Fibroblast of skin of abdomen (primary cell): ENCODE measurements around the gene RPS4Y1. TPM values are rescaled to one million over a fixed set of nuclear protein-coding genes. Genes with fewer than 3 reads are reported as not detected.
A peak's percentile ranks its signal among the peaks of the same experiment; 100 is the strongest.
"Not testable (repeated sequence)": the region's sequence is repeated elsewhere in the genome, so short reads cannot be mapped to it uniquely, and the experiment has no call there.

Source experiments
- DNase-seq: peaks from one replicate; pipeline ENCODE4 v3.0.0-alpha.2; 2013
- polyA plus RNA-seq, 2 experiments: library from polyadenylated mRNA; unstranded; fragments of 120-200 nt; gene quantifications; one replicate each; pipeline ENCODE4 v1.2.1, GENCODE V29; 2013; ENCODE audit not compliant: insufficient read length in 2 of 2

The RPS4Y1 gene
- polyA plus RNA-seq (2013, experiment 1 of 2; ENCODE audit: insufficient read length) = 543 TPM
- polyA plus RNA-seq (2013, experiment 2 of 2; ENCODE audit: insufficient read length) = 563 TPM

GRCh38 chrY:2841471-2841893, at the start of gene RPS4Y1:
RPS4Y1 (plus strand) TSS chrY:2841602; CDS start chrY:2841625, 23 bp downstream.
- peak; percentile 77 for DNase-seq

DNA sequence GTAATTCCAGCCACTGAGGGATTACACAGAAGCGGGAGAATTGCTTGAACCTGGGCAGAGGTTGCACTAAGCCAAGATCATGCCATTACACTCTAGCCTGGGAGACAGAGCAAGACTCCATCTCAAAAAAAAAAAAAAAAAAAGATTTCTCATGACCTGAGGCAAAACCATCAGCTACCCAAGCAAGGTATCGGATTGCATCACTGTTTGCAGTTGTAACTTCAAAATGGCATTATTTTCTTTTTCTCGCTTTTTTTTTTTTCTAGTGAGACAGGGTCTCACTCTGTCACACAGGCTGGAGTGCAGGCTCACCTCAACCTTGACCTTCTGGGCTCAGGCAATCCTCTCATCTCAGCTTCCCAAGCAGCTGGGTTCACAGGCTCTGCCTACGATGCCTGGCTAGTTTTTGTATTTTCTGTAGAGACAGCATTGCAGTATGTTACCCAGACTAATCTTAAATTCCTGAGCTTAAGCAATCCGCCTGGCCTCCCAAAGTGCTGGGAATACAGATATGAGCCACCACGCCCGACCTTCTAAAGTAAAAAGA, 44.4 kb upstream of the RPS4Y1 start:
- no peak for DNase-seq

DNA sequence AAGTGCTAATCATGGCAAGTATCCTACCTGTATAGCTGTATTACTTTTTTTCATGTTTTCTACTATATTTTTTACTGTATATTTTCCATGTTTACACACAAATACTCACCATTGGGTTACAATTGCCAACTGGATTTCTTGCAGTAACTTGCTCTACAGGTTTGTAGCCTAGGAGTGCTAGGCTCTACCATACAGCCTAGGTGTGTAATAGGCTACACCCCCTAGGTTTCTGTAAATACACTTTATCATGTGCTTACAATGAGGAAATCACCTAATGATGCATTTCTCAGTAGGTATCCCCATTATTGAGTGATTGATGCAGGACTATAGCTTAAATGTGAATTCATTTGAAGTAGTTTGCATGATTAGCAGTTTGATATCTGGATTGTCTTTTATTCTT, 43.4 kb upstream of the RPS4Y1 start:
- DNase-seq = no peak

GRCh38 chrY:2800246-2800645, 41.2 kb upstream of the RPS4Y1 start:
- peak; percentile 9 for DNase-seq

- DNase-seq = not testable (repeated sequence)
Measured at GRCh38 chrY:2817146-2817896, 24.1 kb upstream of the RPS4Y1 start.

GRCh38 chrY:2824471-2824870, 16.9 kb upstream of the RPS4Y1 start:
- DNase-seq = no peak

GRCh38 chrY:2828497-2828896, 12.9 kb upstream of the RPS4Y1 start:
- no peak for DNase-seq

- no peak for DNase-seq
Measured at GRCh38 chrY:2835230-2835629, 6.2 kb upstream of the RPS4Y1 start.

DNA sequence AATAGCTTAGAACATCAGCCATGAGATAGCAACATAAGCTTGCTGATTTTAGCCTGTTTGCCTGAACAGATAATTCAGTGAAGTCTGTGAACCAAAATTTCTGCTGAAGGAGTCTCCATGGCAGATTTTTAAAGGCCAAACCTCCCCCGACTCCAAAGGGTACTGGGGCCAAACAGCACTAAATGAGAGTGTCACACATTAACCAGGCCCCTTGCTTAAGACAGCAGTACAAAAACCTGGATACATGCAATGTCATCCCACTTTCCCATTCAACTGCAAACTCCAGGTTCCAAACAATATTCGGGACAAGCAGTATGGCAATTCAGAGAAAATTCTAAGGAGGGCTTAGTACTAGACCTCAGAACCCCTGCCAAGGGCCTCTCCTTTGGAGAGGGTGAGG, 4.3 kb upstream of the RPS4Y1 start:
- DNase-seq = no peak

- DNase-seq = no peak
Measured at GRCh38 chrY:2837932-2838331, 3.5 kb upstream of the RPS4Y1 start.

GRCh38 chrY:2846791-2847190, 5.4 kb downstream of the RPS4Y1 start:
- DNase-seq = no peak

GRCh38 chrY:2848384-2848783, 7.0 kb downstream of the RPS4Y1 start:
- no peak for DNase-seq

DNA sequence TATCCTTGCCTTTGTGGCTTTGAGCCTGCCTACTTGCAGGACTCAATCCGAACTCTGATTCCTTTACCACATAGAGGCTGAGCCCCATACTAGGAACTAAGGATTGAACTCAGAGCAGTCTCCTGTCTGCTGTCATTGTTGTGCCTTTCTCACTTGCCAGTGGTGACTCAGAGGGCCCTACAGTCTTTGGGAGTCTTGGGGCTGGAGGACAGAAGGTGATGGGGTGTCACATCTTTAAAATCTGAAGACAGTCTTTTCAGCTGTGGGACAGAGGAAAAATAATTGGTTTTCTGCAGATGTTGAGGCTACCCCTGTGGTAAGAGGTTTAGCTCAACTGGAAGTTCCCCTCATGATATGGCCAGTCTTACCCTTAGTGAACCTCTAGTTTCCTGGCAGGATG, 8.0 kb downstream of the RPS4Y1 start:
- no peak for DNase-seq

DNA sequence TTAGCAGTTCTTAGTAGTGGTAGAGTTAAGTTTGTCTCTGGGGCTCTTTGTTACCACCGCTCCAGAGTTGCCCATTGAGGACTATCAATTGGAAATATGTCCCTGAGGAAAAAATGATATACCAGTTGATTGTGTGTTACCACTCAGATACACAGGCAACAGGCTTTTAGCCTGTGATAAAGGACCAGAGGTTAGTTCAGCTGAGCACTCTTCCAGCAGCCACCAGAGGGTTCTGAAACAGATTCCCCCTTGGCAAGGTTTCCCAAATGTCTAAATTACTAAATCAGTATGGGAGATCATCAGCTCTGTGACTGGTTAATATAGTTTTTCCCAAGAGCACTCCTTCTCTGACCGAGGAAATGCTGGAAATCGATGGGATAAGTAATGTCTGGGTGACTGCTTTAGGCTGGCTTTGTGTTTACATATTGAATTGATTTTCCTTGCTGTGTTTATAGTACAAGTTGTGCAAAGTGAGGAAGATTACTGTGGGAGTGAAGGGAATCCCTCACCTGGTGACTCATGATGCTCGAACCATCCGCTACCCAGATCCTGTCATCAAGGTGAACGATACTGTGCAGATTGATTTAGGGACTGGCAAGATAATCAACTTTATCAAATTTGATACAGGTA, 12.9 kb downstream of the RPS4Y1 start:
- no peak for DNase-seq

DNA sequence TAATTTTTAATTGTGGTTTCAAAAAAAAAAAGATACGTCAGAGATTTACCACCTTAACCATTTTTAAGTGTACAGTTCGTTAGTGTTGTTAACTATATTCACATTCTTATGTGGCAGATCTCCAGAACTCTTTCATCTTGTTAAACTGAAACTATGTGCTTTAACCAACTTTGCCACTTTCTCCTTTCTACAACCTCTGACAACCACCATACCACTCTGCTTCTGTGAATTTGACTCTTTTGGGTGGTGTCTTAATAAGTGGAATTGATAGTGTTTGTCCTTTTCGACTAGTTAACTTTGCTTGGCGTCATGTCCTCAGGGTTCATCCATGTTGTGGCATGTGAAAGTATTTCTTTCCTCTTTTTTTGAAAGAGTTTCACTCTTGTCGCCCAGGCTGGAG, 15.7 kb downstream of the RPS4Y1 start:
- no peak for DNase-seq

DNA sequence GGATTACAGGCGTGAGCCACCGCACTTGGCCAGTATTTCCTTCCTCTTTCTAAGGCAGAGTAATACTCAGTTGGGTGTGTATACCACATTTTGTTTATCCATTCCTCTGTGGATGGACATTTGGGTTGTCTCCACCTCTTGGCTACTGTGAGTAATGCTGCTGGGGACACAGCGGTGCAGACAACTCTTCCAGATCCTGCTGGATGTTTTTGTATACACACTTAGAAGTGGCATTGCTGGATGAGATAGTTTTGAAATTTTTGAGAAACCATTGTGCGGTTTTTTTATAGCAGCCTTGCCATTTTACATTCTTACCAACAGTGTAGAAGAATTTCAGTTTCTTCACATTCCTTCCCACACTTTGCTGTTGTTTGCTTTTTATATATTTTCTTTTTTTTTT, 16.3 kb downstream of the RPS4Y1 start:
- peak; percentile 5 for DNase-seq

DNA sequence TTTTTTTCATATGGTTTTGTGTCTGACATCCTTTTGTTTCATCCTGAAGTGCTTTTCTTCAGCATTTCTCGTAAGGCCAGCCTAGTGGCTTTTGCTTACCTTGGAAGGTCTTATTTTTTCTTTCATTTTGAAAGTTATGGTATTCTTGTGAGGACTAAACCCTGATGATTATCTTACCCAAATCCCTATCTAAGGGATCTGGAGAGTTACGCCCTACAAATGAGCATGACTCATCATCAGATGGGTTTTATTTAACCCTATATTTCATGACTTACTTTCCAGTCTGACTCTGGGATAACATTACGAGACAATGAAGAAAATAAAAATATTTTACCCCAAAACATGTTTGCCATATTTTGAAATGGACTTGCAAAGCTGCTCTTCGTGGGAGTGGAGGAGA, 18.4 kb downstream of the RPS4Y1 start:
- peak; percentile 13 for DNase-seq

DNA sequence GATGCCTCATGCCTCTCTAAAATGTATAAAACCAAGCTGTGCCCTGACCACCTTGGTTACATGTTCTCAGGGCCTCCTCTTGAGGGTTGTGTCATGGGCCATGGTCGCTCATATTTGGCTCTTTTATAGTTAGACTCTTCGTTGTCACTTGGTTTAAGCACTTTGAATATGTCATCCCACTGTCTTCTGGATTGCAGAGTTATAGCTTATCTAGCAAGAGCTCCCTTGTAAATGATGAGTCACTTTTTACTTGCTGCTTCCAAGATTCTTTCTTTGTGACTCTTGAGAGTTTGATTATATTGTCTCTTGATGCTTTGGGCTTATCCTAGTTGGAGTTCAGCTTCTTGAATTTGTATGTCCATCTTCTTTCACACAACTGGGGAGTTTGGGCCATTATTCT, 19.1 kb downstream of the RPS4Y1 start:
- peak; percentile 68 for DNase-seq

GRCh38 chrY:2866581-2866980, 25.2 kb downstream of the RPS4Y1 start:
- no peak for DNase-seq

GRCh38 chrY:2867469-2867868, 26.1 kb downstream of the RPS4Y1 start:
- no peak for DNase-seq

DNA sequence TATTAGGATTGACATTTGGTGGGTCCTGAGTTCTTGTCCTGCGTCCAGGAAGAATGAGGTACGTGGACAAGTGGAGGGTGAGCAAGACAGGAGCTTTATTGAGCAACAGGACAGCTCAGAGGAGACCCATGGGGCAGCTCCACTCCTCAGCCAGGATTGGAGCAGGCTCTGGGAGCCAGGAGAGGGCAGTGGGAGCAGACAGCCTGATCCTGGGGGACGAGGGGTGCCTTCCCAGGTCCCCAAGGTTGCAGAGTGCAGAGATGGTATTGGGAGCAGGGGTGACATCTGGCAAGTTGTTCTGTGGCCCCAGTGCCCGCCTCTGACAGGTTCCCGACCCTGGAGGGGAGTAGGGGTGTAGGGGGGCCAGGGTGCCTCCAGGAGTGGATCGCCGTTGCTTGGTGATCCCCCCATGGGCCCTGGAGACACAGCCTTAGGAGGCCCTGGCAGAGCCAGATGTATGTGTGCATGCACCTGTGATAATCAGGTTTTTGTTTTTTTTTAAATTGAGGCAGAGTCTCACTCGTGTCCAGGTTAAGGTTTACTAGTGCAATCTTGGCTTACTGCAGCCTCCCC, 26.7 kb downstream of the RPS4Y1 start:
- DNase-seq = no peak

- not testable (repeated sequence) for DNase-seq
Measured at GRCh38 chrY:2872234-2872633, 30.8 kb downstream of the RPS4Y1 start.

GRCh38 chrY:2874211-2874610, 32.8 kb downstream of the RPS4Y1 start:
- peak; percentile 28 for DNase-seq

DNA sequence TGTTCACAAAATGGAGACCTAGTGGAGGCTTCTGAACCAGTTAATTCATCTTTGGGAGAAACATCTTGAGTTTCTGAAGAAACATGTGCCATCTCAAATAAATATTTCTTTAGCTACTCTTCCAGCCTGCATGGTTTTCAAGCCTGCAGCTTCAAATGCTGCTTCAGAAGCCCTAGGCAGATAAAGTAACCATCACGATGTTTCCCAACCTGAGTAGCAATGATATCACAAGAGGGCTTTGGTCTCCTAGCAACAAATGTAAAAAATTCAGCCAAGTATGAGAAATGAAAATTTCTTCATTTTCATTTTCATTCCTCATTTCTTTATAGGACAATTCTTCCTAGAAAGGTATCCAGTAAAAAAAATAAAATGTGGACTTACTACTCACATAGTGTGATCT, 42.2 kb downstream of the RPS4Y1 start:
- no peak for DNase-seq
